ENCODE results near the gene AHNAK2.

- TF ChIP-seq CTCF (IDR thresholded peaks at IDR 0.05) (no peak), POLR2AphosphoS5 (IDR thresholded peaks at IDR 0.05) (no peak), POLR2A (IDR thresholded peaks at IDR 0.05) (no peak)
These were observed 29.5 kb downstream of the AHNAK2 start for GRCh38 chr14:104948736-104949031.
